Fibroblast of pulmonary artery (primary cell): Measurements from ENCODE around the gene ALOX12B.

Experiments
- DNase-seq: peaks from one replicate; pipeline ENCODE4 v3.0.0-alpha.2; 2010; ENCODE audit warnings: low read depth
- H3K4me3 ChIP-seq: replicated peaks from 2 replicates; pipeline ENCODE4 v1.5.1; 2011; ENCODE audit warnings: low read depth, mild to moderate bottlenecking, control low read depth, low read length, moderate library complexity
- TF ChIP-seq, protein P1 (sequence below): IDR thresholded peaks from 2 replicates; pipeline ENCODE4 v1.5.1; 2011; ENCODE audit warnings: mild to moderate bottlenecking, control low read depth, low read length, inconsistent platforms; ENCODE audit errors: missing control alignments

The ALOX12B gene

DNA sequence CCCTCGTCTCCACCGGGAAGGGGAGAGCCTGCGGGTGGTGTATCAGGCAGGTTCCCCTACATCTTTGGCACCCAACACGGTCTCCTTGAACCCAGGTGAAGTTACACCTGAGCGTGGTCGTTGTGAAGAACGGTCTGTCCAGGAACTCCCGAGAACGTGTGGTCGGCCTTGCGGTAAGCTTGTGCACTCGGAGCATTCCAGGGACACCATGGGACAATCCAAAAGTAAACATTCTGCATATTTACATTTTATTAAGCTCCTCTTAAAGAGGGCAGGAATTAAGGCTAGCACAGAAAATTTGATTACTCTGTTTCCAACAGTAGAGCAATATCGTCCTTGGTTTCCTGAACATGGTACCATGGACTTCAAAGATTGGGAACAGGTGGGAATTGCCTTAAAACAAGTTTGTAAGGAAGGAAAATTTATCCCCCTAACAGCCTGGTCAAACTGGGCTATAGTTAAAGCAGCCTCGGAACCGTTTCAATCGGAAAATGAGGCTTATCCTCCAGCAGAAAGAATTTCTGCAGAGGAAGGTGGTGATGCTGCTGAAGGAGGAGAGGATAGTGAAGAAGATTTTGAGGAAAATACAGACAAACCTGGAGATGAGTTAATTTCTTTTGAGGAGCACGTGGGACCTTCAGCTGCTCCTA, 30.4 kb downstream of the ALOX12B start:
- DNase-seq, result no peak
- H3K4me3 ChIP-seq, result no peak overlapping the region
- TF ChIP-seq, protein P1, sequence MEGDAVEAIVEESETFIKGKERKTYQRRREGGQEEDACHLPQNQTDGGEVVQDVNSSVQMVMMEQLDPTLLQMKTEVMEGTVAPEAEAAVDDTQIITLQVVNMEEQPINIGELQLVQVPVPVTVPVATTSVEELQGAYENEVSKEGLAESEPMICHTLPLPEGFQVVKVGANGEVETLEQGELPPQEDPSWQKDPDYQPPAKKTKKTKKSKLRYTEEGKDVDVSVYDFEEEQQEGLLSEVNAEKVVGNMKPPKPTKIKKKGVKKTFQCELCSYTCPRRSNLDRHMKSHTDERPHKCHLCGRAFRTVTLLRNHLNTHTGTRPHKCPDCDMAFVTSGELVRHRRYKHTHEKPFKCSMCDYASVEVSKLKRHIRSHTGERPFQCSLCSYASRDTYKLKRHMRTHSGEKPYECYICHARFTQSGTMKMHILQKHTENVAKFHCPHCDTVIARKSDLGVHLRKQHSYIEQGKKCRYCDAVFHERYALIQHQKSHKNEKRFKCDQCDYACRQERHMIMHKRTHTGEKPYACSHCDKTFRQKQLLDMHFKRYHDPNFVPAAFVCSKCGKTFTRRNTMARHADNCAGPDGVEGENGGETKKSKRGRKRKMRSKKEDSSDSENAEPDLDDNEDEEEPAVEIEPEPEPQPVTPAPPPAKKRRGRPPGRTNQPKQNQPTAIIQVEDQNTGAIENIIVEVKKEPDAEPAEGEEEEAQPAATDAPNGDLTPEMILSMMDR, result no peak

DNA sequence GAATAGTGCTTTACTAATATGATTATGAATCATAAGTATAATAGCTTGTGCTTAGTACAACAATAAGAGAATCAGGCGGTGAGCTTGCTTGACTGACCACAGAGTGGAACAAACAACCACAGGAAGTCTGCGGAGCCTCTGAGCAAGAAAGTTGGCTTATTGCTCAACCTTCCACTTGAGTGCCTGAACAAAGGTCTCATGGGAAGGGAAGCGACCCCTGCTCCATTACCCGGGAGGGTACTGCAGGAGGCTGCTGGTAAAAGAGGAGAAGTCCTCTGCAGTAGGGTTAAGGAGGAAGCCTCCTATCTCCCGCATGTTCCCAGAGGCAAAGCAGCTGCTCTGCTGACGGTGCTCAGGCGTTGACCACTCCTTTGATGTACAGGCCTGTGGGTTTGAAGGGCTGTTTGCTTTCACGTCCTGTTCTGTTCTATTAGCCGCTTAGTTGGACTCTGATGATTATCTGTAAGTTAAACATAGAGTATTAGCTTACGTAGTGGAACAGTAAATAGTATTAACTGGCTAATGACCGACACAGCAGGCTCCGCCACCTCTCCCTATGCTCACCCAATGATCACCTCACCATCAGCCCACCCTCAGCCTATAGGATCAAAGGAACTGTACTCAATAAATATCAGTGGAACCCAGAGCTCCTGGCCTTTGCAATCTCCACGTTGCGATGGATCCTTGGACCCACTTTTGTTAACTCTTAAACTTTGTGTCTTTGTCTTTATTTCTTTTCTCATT, 31.1 kb downstream of the ALOX12B start:
- no peak overlapping the region for H3K4me3 ChIP-seq
- DNase-seq, result peak; percentile 91
- TF ChIP-seq, protein P1, result no peak

GRCh38 chr17:8055851-8056231, 31.7 kb downstream of the ALOX12B start:
- DNase-seq, result no peak
- TF ChIP-seq, protein P1, result no peak
- no peak overlapping the region for H3K4me3 ChIP-seq

DNA sequence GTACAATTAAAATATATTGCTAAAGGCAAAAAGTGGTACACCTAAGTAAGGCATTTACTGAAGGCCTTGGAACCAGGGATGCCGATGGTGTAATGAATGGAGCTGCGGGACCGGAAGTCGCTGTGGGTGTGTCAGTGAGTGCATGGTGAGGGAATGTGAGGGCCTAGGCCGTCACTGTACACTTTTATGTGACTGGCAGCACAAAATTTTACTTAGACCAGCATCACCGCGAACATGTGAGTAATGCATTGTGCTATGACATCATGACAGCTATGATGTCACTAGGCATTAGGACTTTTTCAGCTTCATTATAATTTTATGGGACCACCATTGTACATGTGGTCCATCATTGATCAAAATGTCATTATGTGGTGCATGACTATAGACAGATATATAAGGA, 33.9 kb downstream of the ALOX12B start:
- no peak overlapping the region for H3K4me3 ChIP-seq
- TF ChIP-seq, protein P1, result no peak
- no peak for DNase-seq

- no peak for DNase-seq
- TF ChIP-seq, protein P1, result no peak
Measured at GRCh38 chr17:8052256-8053252, 35.0 kb downstream of the ALOX12B start.

DNA sequence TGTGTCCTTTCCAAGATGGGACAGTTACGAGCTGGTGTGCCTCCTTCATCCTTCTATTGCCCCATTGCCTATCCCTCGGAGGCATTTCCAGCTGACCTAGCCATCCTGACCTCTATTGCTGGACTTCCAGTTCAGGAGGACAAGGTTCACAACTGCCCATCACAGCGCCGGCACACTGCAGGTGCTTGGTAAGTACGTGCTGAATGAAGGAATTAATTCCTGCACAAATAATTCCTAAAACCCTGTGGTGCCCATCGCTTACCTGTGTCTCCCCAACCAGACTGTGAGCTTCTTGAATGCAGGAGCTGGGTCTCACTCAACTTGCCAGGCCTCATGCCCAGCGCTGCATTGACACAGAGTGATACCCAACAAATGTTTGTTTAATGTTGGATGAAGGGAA, 35.7 kb downstream of the ALOX12B start:
- H3K4me3 ChIP-seq, result no peak overlapping the region
- DNase-seq, result no peak
- TF ChIP-seq, protein P1, result no peak

More at GRCh38 chr17:8052256-8053252, 35.0 kb downstream of the ALOX12B start:
- no peak overlapping the region for H3K4me3 ChIP-seq
